ENCODE measurements around the gene KANK4.

KANK4 gene

GRCh38 chr1:62318756-62319544 lies at the start of gene KANK4:
Gene KANK4, minus strand, starts transcription at chr1:62319434. Its CDS starts 37,870 bp downstream, at chr1:62281564.
- no peak for DNase-seq

GRCh38 chr1:62368989-62369388 lies 49.8 kb upstream of the KANK4 start:
- DNase-seq, result peak; percentile 15

GRCh38 chr1:62367005-62367557 lies 47.8 kb upstream of the KANK4 start:
- no peak for DNase-seq

- no peak for DNase-seq
These were observed 45.5 kb upstream of the KANK4 start for GRCh38 chr1:62364721-62365120.

GRCh38 chr1:62362926-62363325 lies 43.7 kb upstream of the KANK4 start:
- no peak for DNase-seq

GRCh38 chr1:62362061-62362917 lies 43.1 kb upstream of the KANK4 start:
- no peak for DNase-seq

- no peak for DNase-seq
These were observed 42.2 kb upstream of the KANK4 start for GRCh38 chr1:62361431-62361830.

- peak; percentile 6 for DNase-seq
These were observed 39.6 kb upstream of the KANK4 start for GRCh38 chr1:62358665-62359373.

- no peak for DNase-seq
These were observed 38.7 kb upstream of the KANK4 start for GRCh38 chr1:62357916-62358315.

GRCh38 chr1:62356257-62356835 lies 37.1 kb upstream of the KANK4 start:
- no peak for DNase-seq

GRCh38 chr1:62355095-62355494 lies 35.9 kb upstream of the KANK4 start:
- no peak for DNase-seq

- DNase-seq, result no peak
These were observed 34.6 kb upstream of the KANK4 start for GRCh38 chr1:62353853-62354252.

GRCh38 chr1:62352387-62352786 lies 33.2 kb upstream of the KANK4 start:
- DNase-seq, result no peak

GRCh38 chr1:62349470-62350233 lies 30.4 kb upstream of the KANK4 start:
- DNase-seq, result no peak

- no peak for DNase-seq
These were observed 27.7 kb upstream of the KANK4 start for GRCh38 chr1:62346886-62347285.

- no peak for DNase-seq
These were observed 24.7 kb upstream of the KANK4 start for GRCh38 chr1:62343911-62344310.

- DNase-seq, result no peak
These were observed 23.0 kb upstream of the KANK4 start for GRCh38 chr1:62342270-62342669.

- DNase-seq, result no peak
These were observed 22.4 kb upstream of the KANK4 start for GRCh38 chr1:62341615-62342014.

- no peak for DNase-seq
These were observed 21.9 kb upstream of the KANK4 start for GRCh38 chr1:62341089-62341488.

GRCh38 chr1:62337706-62338631 lies 18.7 kb upstream of the KANK4 start:
- no peak for DNase-seq
